Measurements from ENCODE around the gene FGF22.
"Not testable (repeated sequence)": the region's sequence is repeated elsewhere in the genome, so short reads cannot be mapped to it uniquely, and the experiment has no call there.

FGF22 gene

DNA sequence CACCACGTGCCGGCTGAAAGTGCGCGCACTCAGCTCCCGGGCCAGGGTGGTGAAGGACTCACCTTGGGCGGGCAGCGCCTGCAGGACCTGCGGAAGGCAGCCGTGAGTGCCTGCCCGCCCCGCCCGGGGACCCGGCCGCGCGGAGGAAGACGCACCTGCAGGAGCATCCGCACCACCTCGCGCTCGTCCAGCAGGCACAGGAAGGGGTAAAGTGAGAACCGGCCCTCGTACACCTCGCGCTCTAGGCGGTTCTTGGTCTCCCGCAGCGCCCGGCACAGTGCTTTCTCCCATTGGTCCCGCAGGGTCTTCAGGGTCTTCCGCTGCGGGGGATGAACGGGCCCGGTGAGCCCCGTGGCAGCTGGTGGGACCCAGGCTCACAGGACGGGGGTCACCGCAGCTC lies 17.0 kb upstream of the FGF22 start:
- DNase-seq: no peak

DNA sequence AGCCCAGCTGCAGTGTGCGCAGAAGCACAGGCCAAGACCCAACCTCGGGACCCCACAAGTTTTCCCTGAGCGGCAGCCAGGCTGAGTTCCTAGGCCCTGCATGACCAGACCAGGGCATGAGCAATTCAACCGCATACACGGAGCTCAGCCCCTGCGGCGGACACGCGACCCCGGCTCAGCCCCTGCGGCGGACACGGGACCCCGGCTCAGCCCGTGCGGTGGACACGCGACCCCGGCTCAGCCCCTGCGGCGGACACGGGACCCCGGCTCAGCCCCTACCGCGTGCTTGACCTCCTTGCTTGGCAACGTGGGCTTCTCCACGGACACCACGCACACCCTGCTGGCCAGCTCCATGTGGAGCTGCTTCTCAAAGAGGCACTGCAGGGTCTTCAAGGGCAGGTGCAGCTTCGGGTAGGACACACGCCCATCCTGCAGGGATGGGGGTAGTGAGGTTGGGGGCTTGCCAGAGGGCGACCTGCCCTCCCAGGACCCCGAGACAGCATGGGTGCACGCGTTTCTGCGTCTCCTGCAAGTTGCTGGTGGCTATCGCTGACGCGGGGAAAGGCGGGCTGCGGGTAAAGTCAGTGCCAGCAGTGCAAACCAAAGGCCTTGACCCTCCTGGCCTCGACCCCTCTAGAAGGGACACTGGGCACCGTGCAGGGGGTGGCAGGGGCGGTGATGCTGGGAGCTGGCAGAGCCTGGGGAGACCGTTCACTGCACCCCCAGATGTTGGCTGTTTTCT lies 16.3 kb upstream of the FGF22 start:
- no peak for DNase-seq

DNA sequence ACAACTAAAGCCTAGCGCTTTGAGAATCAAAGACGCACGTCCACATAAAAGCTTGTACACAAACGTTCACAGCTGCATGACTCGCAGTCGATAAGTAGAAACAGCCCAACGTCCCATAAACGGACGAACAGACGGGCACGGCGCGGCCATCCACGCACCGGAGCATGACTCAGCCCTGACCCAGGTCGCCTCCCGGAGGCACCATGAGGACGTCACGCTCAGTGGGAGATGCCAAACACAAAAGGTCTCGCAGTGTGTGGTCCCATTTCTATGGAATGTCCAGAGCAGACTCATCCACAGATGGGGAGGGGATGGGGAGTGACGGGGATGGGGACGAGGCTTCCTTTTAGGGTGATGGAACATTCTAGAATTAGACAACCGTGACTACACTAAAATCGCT lies 15.7 kb upstream of the FGF22 start:
- DNase-seq: no peak

DNA sequence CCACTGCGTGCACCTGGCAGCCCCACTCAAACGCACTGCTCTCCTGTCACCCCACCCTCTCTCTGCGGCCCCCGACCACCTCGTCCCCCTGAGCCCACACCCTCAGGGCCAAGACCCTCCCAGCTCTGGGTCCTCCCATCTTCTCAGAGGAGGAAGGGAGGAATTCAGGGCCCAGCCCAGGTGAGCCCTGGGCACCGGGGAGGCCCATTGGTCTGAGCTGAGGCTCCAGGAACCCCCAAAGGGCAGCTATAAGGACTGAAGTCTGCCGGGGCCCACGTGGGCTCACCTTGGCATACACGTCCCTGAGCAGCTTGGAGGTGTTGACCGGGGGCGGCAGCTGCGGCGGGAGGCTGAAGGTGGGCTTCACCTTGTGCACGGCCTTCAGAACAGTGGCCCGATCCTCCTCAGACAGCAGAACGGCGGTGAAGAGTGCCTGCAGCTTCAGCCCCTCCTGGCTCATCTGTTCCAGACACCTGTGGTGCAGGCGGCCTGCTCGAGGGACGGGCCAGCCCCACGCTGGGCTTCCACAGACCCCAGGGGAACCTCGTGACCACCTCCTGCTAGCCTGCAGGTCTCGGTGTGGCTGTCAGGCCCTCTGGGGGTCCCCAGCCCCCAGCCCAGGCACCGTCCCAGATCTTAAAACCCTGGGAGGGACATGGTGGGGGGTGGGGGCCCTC lies 15.1 kb upstream of the FGF22 start:
- no peak for DNase-seq

DNA sequence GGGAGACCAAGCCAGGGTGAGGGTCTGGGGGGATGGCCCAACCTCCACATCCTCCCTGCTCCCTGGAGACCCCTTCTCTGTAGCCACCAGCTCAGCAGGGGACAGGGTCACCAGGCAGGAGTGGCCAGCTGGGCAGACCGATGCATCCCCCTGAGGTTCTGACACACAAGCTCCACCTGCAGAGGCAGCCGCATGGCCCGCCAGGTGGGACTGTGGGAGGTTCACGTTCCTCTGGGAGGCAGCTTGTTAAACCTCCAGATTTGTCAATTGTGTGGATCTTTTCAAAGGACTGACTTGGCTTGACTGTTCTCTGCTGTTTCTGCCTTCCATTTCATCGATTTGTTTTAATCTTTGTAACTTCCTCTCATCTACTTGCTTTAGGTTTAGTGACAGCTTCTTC lies 14.4 kb upstream of the FGF22 start:
- no peak for DNase-seq

DNA sequence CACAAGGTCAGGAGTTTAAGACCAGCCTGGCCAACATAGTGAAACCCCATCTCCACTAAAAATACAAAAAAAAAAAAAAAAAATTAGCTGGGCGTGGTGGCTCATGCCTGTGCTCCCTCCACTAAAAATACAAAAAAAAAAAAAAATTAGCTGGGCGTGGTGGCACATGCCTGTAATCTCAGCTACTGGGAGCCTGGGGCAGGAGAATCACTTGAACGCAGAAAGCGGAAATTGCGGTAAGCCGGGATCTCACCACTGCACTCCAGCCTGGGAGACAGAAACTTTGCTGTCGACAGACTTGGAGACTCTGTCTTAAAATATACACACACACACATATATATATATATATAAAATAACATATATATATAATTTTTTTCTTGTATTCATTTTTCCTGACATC lies 13.1 kb upstream of the FGF22 start:
- not testable (repeated sequence) for DNase-seq

DNA sequence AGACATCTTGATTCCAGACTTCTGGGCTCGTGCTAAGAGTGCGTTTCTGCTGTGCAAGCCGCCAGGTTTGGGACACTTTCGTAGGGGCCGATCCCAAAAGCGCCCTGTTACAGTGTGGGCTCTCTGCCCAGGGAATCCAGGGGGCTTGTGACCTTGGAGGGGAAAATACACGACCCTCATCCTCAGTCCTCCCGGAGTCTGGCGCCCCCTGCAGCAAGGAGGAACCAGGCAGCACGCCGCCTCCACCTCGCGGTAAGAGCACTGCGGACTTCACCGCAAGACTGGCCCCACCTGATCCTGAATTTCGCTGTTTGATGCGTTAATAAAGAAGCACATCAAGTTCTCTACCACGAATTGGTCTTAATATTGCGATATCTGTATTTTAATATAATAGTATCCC lies 11.5 kb upstream of the FGF22 start:
- DNase-seq: no peak

DNA sequence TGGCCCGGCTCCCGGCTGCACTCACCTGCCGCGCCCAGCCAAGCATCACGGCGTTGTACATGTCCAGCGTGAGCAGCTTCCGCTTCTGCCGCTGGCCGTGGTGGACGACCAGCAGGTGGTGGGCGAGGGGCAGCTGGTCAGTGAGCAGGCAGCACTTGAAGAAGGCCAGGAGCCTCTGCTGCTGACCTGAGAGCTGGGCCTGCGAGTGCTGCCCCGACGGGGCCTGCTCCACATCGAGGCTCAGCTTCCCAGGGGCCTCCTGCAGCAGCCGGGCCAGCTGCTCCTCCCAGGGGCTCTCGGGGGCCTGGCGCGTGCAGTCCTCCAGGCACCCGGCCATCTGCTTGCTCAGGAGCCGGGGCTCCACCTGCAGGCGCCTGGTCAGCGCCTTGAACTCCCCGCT lies 10.2 kb upstream of the FGF22 start:
- not testable (repeated sequence) for DNase-seq

DNA sequence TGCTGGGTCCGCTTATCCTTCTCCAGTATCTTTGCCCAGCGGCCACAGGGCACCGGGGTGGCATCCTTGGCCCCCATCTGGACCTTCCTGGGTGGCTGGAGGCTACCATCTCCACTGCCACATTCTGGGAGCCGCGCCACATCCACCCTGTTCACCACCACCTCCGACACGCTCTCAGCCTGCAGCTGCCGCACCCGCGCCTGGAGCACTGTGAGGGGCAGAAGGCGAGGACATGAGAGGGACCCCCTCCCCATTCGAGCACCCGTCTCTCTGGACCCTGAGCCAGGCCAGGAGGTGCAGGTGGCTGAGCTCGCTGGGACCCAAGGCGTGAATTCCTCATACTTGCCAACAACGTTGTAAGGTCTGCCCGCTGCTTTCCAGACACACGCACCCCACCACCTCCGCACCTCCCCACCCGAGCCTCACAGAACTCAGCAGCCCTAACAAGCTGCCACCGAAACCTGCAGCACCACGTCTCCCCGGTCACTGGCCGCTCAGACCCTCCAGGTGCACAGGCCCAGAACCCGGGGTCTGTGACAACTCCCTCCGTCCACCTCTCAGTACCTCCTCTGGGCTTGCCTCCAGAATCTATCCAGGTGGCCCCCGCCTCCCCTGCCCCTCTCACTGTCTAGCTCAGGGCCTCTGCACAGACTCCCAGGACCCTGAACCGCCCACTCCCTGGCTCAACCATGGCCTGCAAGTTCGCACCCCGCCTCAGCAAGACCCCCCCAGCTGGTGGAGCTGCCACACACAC lies 9.5 kb upstream of the FGF22 start:
- no peak for DNase-seq

DNA sequence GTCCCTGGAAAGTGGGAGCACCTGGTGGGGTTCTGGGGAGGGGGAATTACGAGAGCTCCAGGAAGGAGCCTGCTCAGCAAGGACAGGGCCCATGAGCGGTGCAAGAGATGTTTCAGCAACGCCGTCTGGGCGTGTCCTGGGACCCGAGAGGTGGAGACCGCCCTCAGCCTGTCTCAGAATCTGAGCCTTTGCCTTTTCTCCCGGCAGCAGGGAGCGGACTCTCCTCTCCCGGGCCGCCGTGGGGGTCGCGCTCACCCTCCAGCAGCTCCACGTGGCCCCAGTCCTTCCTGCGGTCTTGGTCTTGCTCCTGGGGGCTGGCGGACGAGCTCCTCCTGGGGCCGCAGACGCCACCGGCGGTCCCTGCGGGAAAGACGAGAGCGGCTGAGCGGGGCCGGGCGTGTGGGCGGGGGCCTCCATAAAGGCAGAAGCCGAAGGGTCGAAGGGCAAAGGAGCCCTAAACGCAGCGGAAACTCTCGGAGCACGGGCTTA lies 7.1 kb upstream of the FGF22 start:
- no peak for DNase-seq

DNA sequence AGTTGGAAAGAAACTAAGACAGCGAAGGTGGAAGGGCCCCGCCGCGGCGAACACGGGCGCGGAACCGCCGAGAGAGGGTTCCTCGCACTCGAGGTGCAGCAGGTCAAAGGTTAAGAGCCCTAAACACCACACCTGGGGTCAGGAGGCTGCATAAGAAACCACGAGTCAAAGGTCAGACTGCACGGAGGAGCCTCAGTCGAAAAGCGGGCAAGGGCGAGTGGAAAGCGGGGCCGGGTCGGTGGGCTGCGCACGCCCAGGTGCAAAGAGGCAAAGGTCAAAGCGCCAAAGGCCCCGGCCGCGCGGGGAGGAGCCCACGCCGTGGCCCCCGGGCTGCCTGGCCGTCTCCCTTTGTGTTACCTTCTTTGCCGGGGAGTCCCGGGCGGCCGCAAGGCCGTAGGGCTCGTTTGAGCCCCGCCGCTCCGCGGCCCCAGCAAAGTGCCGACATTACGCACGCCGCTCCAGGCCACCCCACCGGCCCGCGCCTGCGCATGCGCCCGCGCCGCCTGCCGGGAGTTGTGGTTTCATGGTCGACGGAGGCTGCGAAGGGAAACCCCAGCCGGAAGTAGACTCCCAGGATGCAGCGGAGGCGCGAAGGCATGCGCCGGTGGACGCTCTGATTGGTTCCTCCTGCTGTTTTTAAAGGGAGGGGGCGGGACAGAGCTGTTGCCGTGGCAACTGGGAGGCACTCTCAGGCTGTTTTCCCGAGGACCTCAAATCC lies 6.5 kb upstream of the FGF22 start, which contains the start of gene POLRMT:
Gene POLRMT, minus strand, starts transcription at position 470 of the 718 bp plus-strand sequence. Its CDS starts 25 bp downstream, at position 445.
- DNase-seq: peak; percentile 94

DNA sequence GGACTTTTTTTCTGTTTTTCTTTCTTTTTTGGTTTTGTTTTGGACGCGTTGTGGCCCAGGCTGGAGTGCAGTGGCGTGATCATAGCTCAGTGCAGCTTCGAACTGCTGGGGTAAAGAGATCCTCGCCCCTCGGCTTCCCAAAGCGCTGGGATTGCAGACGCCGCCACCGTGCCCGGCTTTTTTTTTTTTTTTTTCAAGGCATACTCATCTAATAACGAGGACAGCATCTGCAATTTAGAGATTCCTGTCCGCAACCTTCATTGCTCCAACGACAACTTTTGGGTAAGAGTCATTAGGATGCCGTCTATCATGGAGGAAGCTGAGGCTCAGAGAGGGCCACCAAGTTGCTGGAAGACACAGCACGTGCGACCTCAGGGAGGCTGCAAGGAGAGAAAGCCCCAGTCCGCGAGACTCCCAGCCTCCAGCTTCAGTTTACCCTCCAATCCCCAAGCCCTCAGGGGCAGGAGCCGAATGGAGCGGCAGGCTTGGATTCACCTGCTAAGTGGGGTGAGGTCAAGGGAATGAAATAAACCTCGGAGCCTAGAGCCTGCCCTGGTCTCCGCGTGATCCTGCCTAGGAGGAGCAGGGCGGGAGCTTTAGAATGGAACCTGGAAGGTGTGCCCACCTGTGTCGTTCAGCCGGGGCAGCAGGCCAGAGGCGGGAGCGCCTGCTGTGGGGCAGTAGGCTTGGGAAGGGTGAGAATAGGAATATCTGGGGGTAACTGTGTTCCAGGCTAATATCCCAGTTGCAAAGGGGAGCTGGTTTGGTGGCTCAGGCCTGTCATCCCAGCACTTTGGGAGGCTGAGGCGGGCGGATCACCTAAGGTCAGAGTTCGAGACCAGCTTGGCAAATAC lies 5.7 kb upstream of the FGF22 start:
- DNase-seq: no peak

DNA sequence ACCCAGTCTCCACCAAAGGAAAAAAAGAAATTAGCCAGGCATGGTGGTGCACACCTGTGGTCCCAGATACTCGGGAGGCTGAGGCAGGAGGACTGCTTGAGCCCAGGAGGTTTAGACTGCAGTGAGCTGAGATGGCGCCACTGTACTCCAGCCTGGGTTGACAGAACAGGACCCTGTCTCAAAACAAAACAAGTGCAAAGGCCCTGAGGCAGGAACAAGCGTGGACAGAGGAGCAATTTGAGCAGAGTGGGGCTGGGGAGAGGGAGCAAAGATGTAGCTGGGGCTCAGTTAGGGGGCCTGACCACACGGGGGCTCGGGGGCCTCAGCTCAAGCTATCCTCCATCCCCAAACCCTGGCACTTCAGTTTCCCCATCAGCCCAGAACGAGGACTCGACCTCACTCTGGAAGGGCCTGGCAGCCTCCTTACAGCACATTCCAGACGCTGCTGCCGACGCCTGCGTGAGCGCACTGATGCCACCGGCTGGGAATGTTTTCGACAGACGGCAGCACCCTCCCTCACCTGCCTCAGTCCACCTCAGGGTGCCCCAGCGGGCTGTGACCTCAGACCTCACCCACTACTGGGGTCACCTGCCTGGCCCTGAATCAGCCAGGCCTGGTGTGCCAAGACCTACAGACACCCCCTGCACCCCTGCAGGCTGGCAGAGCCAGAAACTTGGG lies 4.6 kb upstream of the FGF22 start:
- DNase-seq: no peak

DNA sequence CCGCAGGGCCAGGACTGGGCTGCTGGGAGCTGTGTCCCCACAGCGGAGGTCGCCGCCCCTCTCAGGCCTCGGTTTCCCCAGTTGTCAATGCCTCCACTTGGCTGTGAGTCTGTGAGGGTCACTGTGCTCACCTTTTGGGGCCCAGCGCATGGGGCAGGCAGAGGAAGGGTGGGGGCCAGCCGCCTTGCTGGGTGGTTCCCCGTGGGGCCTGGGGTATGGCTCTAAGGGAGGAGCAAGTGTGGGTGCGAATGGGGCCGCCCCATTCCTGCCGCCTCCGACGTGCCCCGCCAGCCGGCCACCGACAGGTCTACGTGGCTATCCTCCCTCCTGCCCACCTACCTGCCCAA lies 800 bp upstream of the FGF22 start:
- DNase-seq: no peak

DNA sequence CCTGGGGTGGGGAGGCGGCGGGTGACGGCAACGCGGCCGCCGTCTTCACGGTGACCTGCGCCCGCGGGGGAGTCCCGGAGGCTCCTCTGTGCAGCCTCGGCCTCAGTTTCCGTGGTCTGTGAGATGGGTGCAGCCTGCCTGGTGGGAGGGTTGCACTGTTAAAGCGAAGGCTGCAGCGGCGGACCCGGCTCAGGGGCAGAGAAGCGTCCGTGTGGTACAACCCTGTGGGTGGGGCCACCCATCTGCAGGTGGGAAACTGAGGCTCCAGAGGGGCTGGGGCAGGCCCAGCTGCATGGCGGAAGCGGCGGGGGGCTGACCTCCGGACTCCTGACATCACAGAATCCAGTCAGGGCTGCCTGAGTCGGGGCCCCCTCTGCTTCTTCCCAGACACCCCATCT lies 481 bp downstream of the FGF22 start:
- DNase-seq: no peak

DNA sequence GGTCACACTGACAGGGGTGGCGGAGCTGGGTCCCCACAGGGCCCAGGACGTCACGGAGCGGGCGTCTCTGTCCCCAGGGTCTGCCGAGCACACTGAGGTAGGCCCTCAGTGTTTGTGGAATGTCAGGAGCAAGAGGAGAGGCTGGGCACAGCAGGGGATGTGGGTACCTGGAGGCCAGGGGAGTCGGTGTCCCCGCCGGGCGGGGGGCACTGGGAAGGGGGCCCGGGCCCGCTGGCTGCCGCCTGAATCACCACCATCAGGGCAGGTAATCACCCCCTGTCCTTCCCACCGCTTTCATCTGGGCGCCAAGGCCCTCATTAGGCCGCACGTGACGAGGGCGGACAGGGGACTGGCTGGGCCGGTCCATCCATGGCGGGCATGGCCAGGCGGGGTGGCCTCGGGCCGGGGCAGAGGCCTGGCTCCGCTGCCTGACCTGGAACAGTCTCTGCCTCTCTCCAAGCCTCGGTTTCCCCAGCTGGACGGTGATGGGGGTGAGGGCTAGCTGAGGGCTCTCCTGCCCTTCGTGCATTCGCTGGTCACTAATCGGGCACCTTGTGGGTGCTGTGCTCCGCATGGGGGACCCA lies 1.0 kb downstream of the FGF22 start:
- DNase-seq: no peak

DNA sequence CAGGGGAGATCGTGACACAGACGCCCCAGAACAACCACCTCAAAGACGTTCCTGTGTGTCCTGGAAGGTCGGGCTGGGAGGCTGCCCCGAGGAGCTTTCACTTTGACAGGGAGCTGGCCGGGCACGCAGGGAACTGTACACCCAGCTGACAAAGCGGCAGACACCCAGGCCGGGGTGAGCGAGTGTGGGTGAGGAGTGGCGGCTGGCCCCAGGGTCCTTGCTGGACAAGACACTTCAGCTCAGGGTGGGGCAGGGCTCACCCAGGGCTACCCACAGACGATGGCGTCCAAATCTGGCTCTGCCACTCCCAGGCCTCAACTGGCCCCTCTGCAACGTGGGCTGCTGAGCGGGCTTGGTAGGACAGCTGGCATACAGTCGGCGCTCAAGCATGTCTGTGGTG lies 2.0 kb downstream of the FGF22 start:
- no peak for DNase-seq

DNA sequence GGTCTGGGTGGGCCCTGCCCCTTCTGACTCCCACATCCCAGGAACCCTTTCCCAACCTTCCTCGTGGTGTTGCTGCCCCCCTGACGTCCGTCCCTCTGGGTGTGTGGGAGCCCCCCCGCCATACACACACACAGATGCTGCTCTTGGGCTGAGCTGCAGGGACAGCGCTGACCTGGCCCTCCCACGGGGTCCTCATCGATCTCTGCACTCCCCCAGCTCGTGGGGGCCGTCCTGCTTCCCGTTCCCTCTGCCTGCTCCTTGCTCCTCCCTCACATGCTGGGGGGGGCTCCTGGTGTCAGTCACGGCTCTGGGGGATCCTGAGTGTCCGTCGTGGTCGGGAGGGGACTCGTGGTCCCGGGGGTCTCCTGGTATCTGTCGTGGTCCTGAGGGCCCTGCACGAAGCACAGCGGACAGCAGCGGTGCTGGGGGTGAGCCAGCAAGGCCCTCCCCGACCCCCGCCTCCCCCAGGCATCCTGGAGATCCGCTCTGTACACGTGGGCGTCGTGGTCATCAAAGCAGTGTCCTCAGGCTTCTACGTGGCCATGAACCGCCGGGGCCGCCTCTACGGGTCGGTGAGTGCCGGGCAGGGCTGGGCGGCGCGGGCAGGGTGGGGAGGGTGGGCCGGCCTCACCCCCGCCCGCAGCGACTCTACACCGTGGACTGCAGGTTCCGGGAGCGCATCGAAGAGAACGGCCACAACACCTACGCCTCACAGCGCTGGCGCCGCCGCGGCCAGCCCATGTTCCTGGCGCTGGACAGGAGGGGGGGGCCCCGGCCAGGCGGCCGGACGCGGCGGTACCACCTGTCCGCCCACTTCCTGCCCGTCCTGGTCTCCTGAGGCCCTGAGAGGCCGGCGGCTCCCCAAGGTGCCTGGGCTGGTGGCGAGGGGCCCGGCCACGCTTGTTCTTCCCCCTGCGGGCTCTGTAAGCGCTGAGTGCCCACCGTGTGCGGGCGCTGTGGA lies 3.4 kb downstream of the FGF22 start:
- DNase-seq: no peak

DNA sequence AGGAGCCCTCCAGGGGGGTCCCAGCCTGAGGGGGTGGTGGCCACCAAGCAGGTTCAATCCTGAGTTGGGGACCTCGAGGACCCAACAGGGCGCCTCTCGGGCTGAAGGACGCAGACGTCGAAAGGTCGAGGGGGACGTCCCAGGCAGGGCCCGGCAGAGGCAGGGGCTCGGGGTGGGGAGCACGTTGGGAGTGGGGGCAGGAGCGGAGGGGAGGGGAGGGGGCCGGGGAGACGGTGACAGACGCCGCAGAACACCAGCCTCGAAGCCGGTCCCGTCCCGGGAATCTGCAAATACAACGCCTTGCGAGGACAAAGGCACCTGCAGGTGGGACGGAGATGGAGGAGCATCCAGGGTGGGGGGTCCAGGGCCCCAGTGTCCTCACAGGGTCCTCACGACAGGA lies 4.1 kb downstream of the FGF22 start:
- DNase-seq: no peak

DNA sequence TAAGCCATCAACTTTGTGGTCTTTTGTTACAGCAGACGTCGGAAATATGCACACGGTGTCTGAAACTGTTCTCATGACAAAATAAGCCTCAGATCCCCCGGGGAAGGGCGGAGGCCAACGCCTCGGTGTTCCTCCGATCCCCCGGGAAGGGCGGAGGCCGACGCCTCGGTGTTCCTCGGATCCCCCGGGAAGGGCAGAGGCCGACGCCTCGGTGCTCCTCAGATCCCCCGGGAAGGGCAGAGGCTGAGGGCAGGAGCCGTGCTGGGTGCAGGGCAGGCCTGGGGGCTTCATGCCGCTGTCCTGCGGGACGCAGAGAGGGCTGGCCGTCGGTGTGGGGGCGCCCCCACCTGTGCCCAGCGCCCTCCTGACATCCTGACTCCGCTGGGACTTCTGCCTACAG lies 4.7 kb downstream of the FGF22 start:
- no peak for DNase-seq
